DOHH2 (cell line): ENCODE results near the gene PPP1R14B.

Experiments
- CTCF ChIP-seq: fragments of 200-600 bp; sonication (generic); IDR thresholded peaks from one replicate; pipeline ENCODE4 v1.5.1; 2014; ENCODE audit warnings: antibody characterized with exemption, mild to moderate bottlenecking, low read depth, low read length; ENCODE audit not compliant: poor library complexity, severe bottlenecking
- EZH2phosphoT487 ChIP-seq: fragments of 200-600 bp; sonication (generic); IDR thresholded peaks from 2 replicates; pipeline ENCODE4 v1.6.1; 2017; ENCODE audit warnings: borderline replicate concordance, mild to moderate bottlenecking, antibody characterized with exemption, low read length, moderate library complexity, mixed read lengths

- TF ChIP-seq CTCF (no peak), EZH2phosphoT487 (no peak)
Observed at GRCh38 chr11:64222651-64223000, 24.1 kb downstream of the PPP1R14B start.
